ENCODE measurements around the gene SDK1.

DNA sequence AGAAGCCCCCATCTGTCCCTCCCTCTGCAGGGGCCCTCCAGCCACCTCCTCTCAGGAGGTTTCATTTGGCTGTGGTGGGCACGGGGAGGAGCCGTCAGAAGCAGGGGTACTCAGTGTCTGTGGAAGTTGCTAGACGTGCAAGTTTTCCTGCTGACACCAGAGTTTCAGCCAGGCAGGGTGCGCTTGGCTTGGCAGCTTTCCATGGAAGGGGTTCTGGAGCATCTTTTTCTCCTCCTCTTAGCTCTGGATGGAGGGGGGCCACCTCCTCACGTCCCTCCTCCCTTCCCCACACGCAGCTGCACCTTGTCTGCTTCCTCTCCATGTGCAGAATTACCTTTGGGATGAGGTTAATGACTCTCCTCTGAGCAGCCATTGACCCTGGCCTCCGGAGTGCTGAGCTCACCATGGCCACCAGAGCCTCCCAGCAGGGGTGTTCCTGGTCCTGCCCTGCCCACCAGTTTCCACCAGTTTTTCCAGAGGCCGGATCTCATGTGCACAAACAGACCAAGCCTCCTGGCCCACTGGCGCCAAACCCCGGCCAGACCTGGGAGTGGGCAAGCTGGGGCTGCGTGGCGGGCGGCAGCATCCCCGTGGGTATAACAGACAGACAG lies 801.3 kb downstream of the SDK1 start:
- TF ChIP-seq POLR2AphosphoS5 (IDR thresholded peaks at IDR 0.05; ENCODE audit: insufficient read depth in 1 of 2, low read depth in 1 of 2) (no peak), POLR2A (IDR thresholded peaks at IDR 0.05) (no peak)
- TF ChIP-seq, protein P1, sequence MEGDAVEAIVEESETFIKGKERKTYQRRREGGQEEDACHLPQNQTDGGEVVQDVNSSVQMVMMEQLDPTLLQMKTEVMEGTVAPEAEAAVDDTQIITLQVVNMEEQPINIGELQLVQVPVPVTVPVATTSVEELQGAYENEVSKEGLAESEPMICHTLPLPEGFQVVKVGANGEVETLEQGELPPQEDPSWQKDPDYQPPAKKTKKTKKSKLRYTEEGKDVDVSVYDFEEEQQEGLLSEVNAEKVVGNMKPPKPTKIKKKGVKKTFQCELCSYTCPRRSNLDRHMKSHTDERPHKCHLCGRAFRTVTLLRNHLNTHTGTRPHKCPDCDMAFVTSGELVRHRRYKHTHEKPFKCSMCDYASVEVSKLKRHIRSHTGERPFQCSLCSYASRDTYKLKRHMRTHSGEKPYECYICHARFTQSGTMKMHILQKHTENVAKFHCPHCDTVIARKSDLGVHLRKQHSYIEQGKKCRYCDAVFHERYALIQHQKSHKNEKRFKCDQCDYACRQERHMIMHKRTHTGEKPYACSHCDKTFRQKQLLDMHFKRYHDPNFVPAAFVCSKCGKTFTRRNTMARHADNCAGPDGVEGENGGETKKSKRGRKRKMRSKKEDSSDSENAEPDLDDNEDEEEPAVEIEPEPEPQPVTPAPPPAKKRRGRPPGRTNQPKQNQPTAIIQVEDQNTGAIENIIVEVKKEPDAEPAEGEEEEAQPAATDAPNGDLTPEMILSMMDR (IDR thresholded peaks at IDR 0.05) = no peak

All from vagina (tissue), 2 donors.